DOHH2 (cell line): ENCODE measurements around the gene NR1I3.

Experiments used
- EZH2phosphoT487 ChIP-seq: fragments of 200-600 bp; sonication (generic); IDR thresholded peaks from 2 replicates; pipeline ENCODE4 v1.6.1; 2017; ENCODE audit warnings: borderline replicate concordance, mild to moderate bottlenecking, antibody characterized with exemption, low read length, moderate library complexity, mixed read lengths
- TF ChIP-seq, protein P1 (sequence below): fragments of 200-600 bp; sonication (generic); IDR thresholded peaks from one replicate; pipeline ENCODE4 v1.5.1; 2014; ENCODE audit warnings: antibody characterized with exemption, mild to moderate bottlenecking, low read depth, low read length; ENCODE audit not compliant: poor library complexity, severe bottlenecking

- TF ChIP-seq, protein P1, sequence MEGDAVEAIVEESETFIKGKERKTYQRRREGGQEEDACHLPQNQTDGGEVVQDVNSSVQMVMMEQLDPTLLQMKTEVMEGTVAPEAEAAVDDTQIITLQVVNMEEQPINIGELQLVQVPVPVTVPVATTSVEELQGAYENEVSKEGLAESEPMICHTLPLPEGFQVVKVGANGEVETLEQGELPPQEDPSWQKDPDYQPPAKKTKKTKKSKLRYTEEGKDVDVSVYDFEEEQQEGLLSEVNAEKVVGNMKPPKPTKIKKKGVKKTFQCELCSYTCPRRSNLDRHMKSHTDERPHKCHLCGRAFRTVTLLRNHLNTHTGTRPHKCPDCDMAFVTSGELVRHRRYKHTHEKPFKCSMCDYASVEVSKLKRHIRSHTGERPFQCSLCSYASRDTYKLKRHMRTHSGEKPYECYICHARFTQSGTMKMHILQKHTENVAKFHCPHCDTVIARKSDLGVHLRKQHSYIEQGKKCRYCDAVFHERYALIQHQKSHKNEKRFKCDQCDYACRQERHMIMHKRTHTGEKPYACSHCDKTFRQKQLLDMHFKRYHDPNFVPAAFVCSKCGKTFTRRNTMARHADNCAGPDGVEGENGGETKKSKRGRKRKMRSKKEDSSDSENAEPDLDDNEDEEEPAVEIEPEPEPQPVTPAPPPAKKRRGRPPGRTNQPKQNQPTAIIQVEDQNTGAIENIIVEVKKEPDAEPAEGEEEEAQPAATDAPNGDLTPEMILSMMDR, result no peak
- no peak for TF ChIP-seq EZH2phosphoT487
These were observed 28.8 kb upstream of the NR1I3 start for GRCh38 chr1:161266836-161267235.
